ENCODE results near the gene ABHD13. TPM values are rescaled to one million over a fixed set of nuclear protein-coding genes. Genes with fewer than 3 reads are reported as not detected.

The ABHD13 gene
- total and polyA plus RNA-seq, 11 donors = 2.4 to 6.6 (median 4.9) TPM

- 16 to 22% (median 18%) methylated on average over 1 of the region's 1 CpG for WGBS, 4 donors
- Histone ChIP-seq H3K36me3 (no peaks in the 10 kb centered on the region), H3K27me3 (no peaks in the 10 kb centered on the region), H3K4me3 (peak overlapping the region in 7 of 12 donors; percentile 81 to 100 (median 93)), H3K9me3 (no peaks in the 10 kb centered on the region), H3K4me1 (peaks cover 6 to 74% (median 51%) of the 10 kb centered on the region in 12 donors), H3K27ac (peak overlapping the region in 3 of 12 donors; percentile 16 to 89 (median 40))
- TF ChIP-seq POLR2A (IDR thresholded peaks at IDR 0.05) = no peak
- no peak for TF ChIP-seq CTCF (IDR thresholded peaks at IDR 0.05)
- intact Hi-C loops (cut with DNase I) = loop anchor here in 4 of 10 donors (10.0 kb wide), 3 partner anchors 75 to 675 kb away; no protein-coding TSS in a partner anchor
- ATAC-seq (no peak), DNase-seq (no peak)
Measured at GRCh38 chr13:108220041-108220440, 1.8 kb downstream of the ABHD13 start.

- DNase-seq = no peak
- ATAC-seq = peak in 1 of 4 donors; percentile 34
- peaks cover 0 to under 1% (median 0%) of the 10 kb centered on the region in 9 donors for H3K36me3 ChIP-seq
- intact Hi-C loops (cut with DNase I) = loop anchor here in 4 of 10 donors (10.0 kb wide), 3 partner anchors 71 to 671 kb away; no protein-coding TSS in a partner anchor
- H3K27ac ChIP-seq = no peak overlapping the region
- TF ChIP-seq CTCF (IDR thresholded peaks at IDR 0.05) (no peak), POLR2A (IDR thresholded peaks at IDR 0.05) (no peak)
- 52 to 60% (median 55%) methylated on average over 7 of the region's 7 CpGs for WGBS, 4 donors
- no peaks in the 10 kb centered on the region for H3K9me3 ChIP-seq
- peaks cover 10 to 76% (median 52%) of the 10 kb centered on the region in 12 donors for H3K4me1 ChIP-seq
- H3K27me3 ChIP-seq = no peaks in the 10 kb centered on the region
- H3K4me3 ChIP-seq = no peak overlapping the region
Measured at GRCh38 chr13:108223687-108224503, 5.7 kb downstream of the ABHD13 start.

- Histone ChIP-seq H3K4me1 (peaks cover 4 to 62% (median 37%) of the 10 kb centered on the region in 12 donors), H3K27me3 (no peaks in the 10 kb centered on the region), H3K36me3 (peaks cover 0 to 13% (median 8%) of the 10 kb centered on the region in 9 donors), H3K4me3 (no peak overlapping the region), H3K9me3 (no peaks in the 10 kb centered on the region), H3K27ac (no peak overlapping the region)
- ATAC-seq (no peak), DNase-seq (no peak)
- intact Hi-C loops (cut with DNase I) = loop anchor here in 6 of 10 donors (5.0 to 10.0 kb wide), 6 partner anchors 42 to 672 kb away; partner anchors contain the start of gene TNFSF13B (in 1 of the 6)
- WGBS, 4 donors = 72 to 80% (median 78%) methylated on average over 1 of the region's 1 CpG
- TF ChIP-seq CTCF (IDR thresholded peaks at IDR 0.05) (no peak), POLR2A (IDR thresholded peaks at IDR 0.05) (no peak)
Measured at GRCh38 chr13:108225440-108225839, 7.2 kb downstream of the ABHD13 start.

- ATAC-seq = peak; percentile 37 to 71 (median 50)
- Histone ChIP-seq H3K4me1 (peaks cover 4 to 54% (median 31%) of the 10 kb centered on the region in 12 donors), H3K27me3 (no peaks in the 10 kb centered on the region), H3K27ac (no peak overlapping the region), H3K4me3 (no peak overlapping the region), H3K9me3 (no peaks in the 10 kb centered on the region), H3K36me3 (peaks cover 0 to 16% (median 8%) of the 10 kb centered on the region in 9 donors)
- WGBS, 4 donors = 0 to 9% (median 1%) methylated on average over 1 of the region's 1 CpG
- TF ChIP-seq POLR2A (IDR thresholded peaks at IDR 0.05) = no peak
- no peak for TF ChIP-seq CTCF (IDR thresholded peaks at IDR 0.05)
- no peak for DNase-seq
- intact Hi-C loops (cut with DNase I) = loop anchor here in 6 of 10 donors (5.0 to 10.0 kb wide), 6 partner anchors 41 to 671 kb away; partner anchors contain the start of gene TNFSF13B (in 1 of the 6)
Measured at GRCh38 chr13:108226184-108226583, 8.0 kb downstream of the ABHD13 start.
